Upper lobe of right lung (tissue), 1 donor: ENCODE results near the gene PQBP1. TPM values are rescaled to one million over a fixed set of nuclear protein-coding genes. Genes with fewer than 3 reads are reported as not detected.

Experiments
- ATAC-seq: fragments of 200-7000 bp; cut with Tn5 transposase; one replicate; pipeline ENCODE4 v1.9.1; 2020; ENCODE audit warnings: mild to moderate bottlenecking, moderate library complexity
- DNase-seq: peaks from one replicate; pipeline ENCODE4 v3.0.0-alpha.2; 2020
- H3K27ac ChIP-seq: fragments of 200-600 bp; one replicate; pipeline ENCODE4 v1.8.0; 2022
- H3K27me3 ChIP-seq: fragments of 200-600 bp; one replicate; pipeline ENCODE4 v1.8.0; 2022; ENCODE audit warnings: mild to moderate bottlenecking
- H3K36me3 ChIP-seq: fragments of 200-600 bp; one replicate; pipeline ENCODE4 v1.8.0; 2022
- H3K4me1 ChIP-seq: fragments of 200-600 bp; one replicate; pipeline ENCODE4 v1.8.0; 2022
- H3K4me3 ChIP-seq: fragments of 200-600 bp; one replicate; pipeline ENCODE4 v1.8.0; 2022; ENCODE audit warnings: mild to moderate bottlenecking
- H3K9me3 ChIP-seq: fragments of 200-600 bp; one replicate; pipeline ENCODE4 v1.8.0; 2022
- CTCF ChIP-seq: fragments of 200-600 bp; IDR thresholded peaks from one replicate; pipeline ENCODE4 v1.8.0; 2022; ENCODE audit warnings: antibody characterized with exemption
- intact Hi-C: fragments of 100-400 bp; cut with DNase I; formaldehyde crosslinking; loops from one replicate; pipeline ENCODE4 v1.11.0; 2022
- total RNA-seq: library from RNA; stranded (reverse); fragmentation: NEBNext Ultra II Directional; extraction: Animal tissue kit (Norgen Biotek cat#: 25700); gene quantifications from one replicate; pipeline ENCODE4 v1.2.1, GENCODE V29; 2021
- donor health status: DM: no; HTN: yes; CAD: no; lungs with severe emphysema.

PQBP1 gene
- total RNA-seq, 1 donor from 2014 or later, result 61.3 TPM

- TF ChIP-seq CTCF, result peak; percentile 91
- ATAC-seq, result peak; percentile 86
- intact Hi-C loops, result no loop called here
Observed at GRCh38 chrX:48917139-48918001, 19.6 kb downstream of the PQBP1 start.

GRCh38 chrX:48918301-48918642, 20.5 kb downstream of the PQBP1 start:
- peaks cover 6% of the 10 kb centered on the region for H3K4me1 ChIP-seq
- peaks cover 9% of the 10 kb centered on the region for H3K36me3 ChIP-seq
- no peaks in the 10 kb centered on the region for H3K27me3 ChIP-seq
- TF ChIP-seq CTCF, result no peak
- H3K27ac ChIP-seq, result peak overlapping the region; percentile 89
- H3K4me3 ChIP-seq, result peak overlapping the region; percentile 57
- H3K9me3 ChIP-seq, result no peaks in the 10 kb centered on the region
- DNase-seq (no peak), ATAC-seq (no peak)
- intact Hi-C loops, result no loop called here

More at GRCh38 chrX:48917139-48918001, 19.6 kb downstream of the PQBP1 start:
- DNase-seq, result peak; percentile 90
- H3K9me3 ChIP-seq, result no peaks in the 10 kb centered on the region
- H3K27ac ChIP-seq, result peak overlapping the region; percentile 89
- H3K4me3 ChIP-seq, result peak overlapping the region; percentile 57
- no peaks in the 10 kb centered on the region for H3K27me3 ChIP-seq
- peaks cover 6% of the 10 kb centered on the region for H3K4me1 ChIP-seq
- H3K36me3 ChIP-seq, result peaks cover 1% of the 10 kb centered on the region

- Histone ChIP-seq H3K9me3 (no peaks in the 10 kb centered on the region), H3K4me3 (peak within 1 kb of the TSS; percentile 57), H3K27me3 (no peaks in the 10 kb centered on the region), H3K27ac (peak within 1 kb of the TSS; percentile 89), H3K4me1 (peaks cover 6% of the 10 kb centered on the region), H3K36me3 (peaks cover 13% of the 10 kb centered on the region)
- intact Hi-C loops, result no loop called here
- DNase-seq, result peak; percentile 95
- peak; percentile 93 for ATAC-seq
- TF ChIP-seq CTCF, result no peak
Observed at GRCh38 chrX:48918643-48919340, 21.1 kb downstream of the PQBP1 start, which contains the start of gene PIM2. TSS of gene PIM2 (minus strand) at chrX:48919024. CDS start at chrX:48918834, 190 bp downstream.

- peaks cover 6% of the 10 kb centered on the region for H3K4me1 ChIP-seq
- intact Hi-C loops, result no loop called here
- H3K27ac ChIP-seq, result peak overlapping the region; percentile 89
- H3K9me3 ChIP-seq, result no peaks in the 10 kb centered on the region
- DNase-seq, result no peak
- ATAC-seq, result peak; percentile 3
- no peaks in the 10 kb centered on the region for H3K27me3 ChIP-seq
- peak overlapping the region; percentile 57 for H3K4me3 ChIP-seq
- TF ChIP-seq CTCF, result no peak
- H3K36me3 ChIP-seq, result peaks cover 13% of the 10 kb centered on the region
Observed at GRCh38 chrX:48919360-48919841, 21.7 kb downstream of the PQBP1 start.

- H3K9me3 ChIP-seq, result no peaks in the 10 kb centered on the region
- TF ChIP-seq CTCF, result no peak
- DNase-seq, result no peak
- no peaks in the 10 kb centered on the region for H3K27me3 ChIP-seq
- intact Hi-C loops, result no loop called here
- H3K4me3 ChIP-seq, result peak overlapping the region; percentile 57
- H3K36me3 ChIP-seq, result peaks cover 13% of the 10 kb centered on the region
- peak overlapping the region; percentile 89 for H3K27ac ChIP-seq
- H3K4me1 ChIP-seq, result peaks cover 6% of the 10 kb centered on the region
- ATAC-seq, result no peak
Observed at GRCh38 chrX:48919947-48920717, 22.4 kb downstream of the PQBP1 start.
